Vagina (tissue), 2 donors: ENCODE results near the gene ZNF530. TPM values are rescaled to one million over a fixed set of nuclear protein-coding genes. Genes with fewer than 3 reads are reported as not detected.

Experiments used
- DNase-seq, 2 donors: peaks; one replicate each; pipeline ENCODE4 v3.0.0-alpha.2; 2017; ENCODE audit errors: extremely low spot score in 2 of 2
- H3K27ac ChIP-seq: fragments of 200-600 bp; sonication (generic); one replicate; pipeline ENCODE4 v1.5.1; 2019
- H3K27me3 ChIP-seq: fragments of 200-600 bp; sonication (generic); one replicate; pipeline ENCODE4 v1.5.1; 2019
- H3K36me3 ChIP-seq, 2 donors: fragments of 200-600 bp; sonication (generic); one replicate each; pipeline ENCODE4 v1.5.1; 2017 to 2019
- H3K4me1 ChIP-seq: fragments of 200-600 bp; sonication (generic); one replicate; pipeline ENCODE4 v1.5.1; 2019
- H3K4me3 ChIP-seq, 2 donors: fragments of 200-600 bp; sonication (generic); 1 replicate in 1 of 2; 2 replicates in 1 of 2; pipeline ENCODE4 v1.5.1; 2016 to 2019
- H3K9me3 ChIP-seq: fragments of 200-600 bp; sonication (generic); one replicate; pipeline ENCODE4 v1.5.1; 2019
- CTCF ChIP-seq, 3 experiments: fragments of 450-650 bp in 2 of 3; fragments of 200-600 bp in 1 of 3; sonication (generic) in 1 of 3; IDR thresholded peaks; one replicate each; pipeline ENCODE4 v1.5.1; 2017 to 2019; ENCODE audit warnings: antibody characterized with exemption in 3 of 3, mild to moderate bottlenecking in 2 of 3, moderate library complexity in 2 of 3
- POLR2A ChIP-seq, 2 donors: fragments of 450-650 bp; IDR thresholded peaks; one replicate each; pipeline ENCODE4 v1.6.1; 2017; ENCODE audit warnings: antibody characterized with exemption in 2 of 2, mild to moderate bottlenecking in 2 of 2, moderate library complexity in 2 of 2
- POLR2AphosphoS5 ChIP-seq, 2 donors: sonication (generic); formaldehyde crosslinking; IDR thresholded peaks; one replicate each; pipeline ENCODE4 v1.9.0; 2017; ENCODE audit warnings: antibody characterized with exemption in 2 of 2, mild to moderate bottlenecking in 2 of 2, low read depth in 1 of 2; ENCODE audit not compliant: insufficient read depth in 1 of 2
- intact Hi-C: fragments of 100-400 bp; cut with DNase I; formaldehyde crosslinking; loops from one replicate; pipeline ENCODE4 v1.15.1; 2023
- total RNA-seq: library from RNA; depleted of rRNA; stranded (reverse); fragments of >200 nt; gene quantifications from one replicate; pipeline ENCODE4 v1.2.3, GENCODE V29; 2016

Gene ZNF530
- total RNA-seq, 1 donor from 2014 or later = 0.74 TPM

- Histone ChIP-seq H3K27me3 (no peaks in the 10 kb centered on the region), H3K4me3 (peak overlapping the region; percentile 64 to 66), H3K4me1 (peaks cover 9% of the 10 kb centered on the region), H3K27ac (no peak overlapping the region), H3K36me3 (peaks cover 0 to 21% of the 10 kb centered on the region in 2 donors), H3K9me3 (peaks cover 8% of the 10 kb centered on the region)
- TF ChIP-seq POLR2AphosphoS5 (IDR thresholded peaks at IDR 0.05; ENCODE audit: insufficient read depth in 1 of 2, low read depth in 1 of 2) (no peak), CTCF (IDR thresholded peaks at IDR 0.05) (no peak), POLR2A (IDR thresholded peaks at IDR 0.05) (no peak)
- intact Hi-C loops = no loop called here
- DNase-seq = no peak
Observed at GRCh38 chr19:57599377-57599760, 316 bp upstream of the ZNF530 start.

- Histone ChIP-seq H3K27me3 (no peaks in the 10 kb centered on the region), H3K27ac (no peak overlapping the region), H3K4me1 (no peaks in the 10 kb centered on the region), H3K9me3 (peaks cover 16% of the 10 kb centered on the region), H3K4me3 (no peak overlapping the region), H3K36me3 (peaks cover 0 to 56% of the 10 kb centered on the region in 2 donors)
- intact Hi-C loops = no loop called here
- TF ChIP-seq POLR2AphosphoS5 (IDR thresholded peaks at IDR 0.05; ENCODE audit: insufficient read depth in 1 of 2, low read depth in 1 of 2) = no peak
- TF ChIP-seq POLR2A (IDR thresholded peaks at IDR 0.05) = no peak
- TF ChIP-seq CTCF (IDR thresholded peaks at IDR 0.05) = no peak
- no peak for DNase-seq
Observed at GRCh38 chr19:57606931-57607330, 7.2 kb downstream of the ZNF530 start.

GRCh38 chr19:57611113-57611512, 11.4 kb downstream of the ZNF530 start:
- H3K27me3 ChIP-seq = no peaks in the 10 kb centered on the region
- DNase-seq = no peak
- intact Hi-C loops = no loop called here
- H3K9me3 ChIP-seq = peaks cover 20% of the 10 kb centered on the region
- TF ChIP-seq POLR2A (IDR thresholded peaks at IDR 0.05) (no peak), POLR2AphosphoS5 (IDR thresholded peaks at IDR 0.05; ENCODE audit: insufficient read depth in 1 of 2, low read depth in 1 of 2) (no peak), CTCF (IDR thresholded peaks at IDR 0.05) (no peak)
- H3K36me3 ChIP-seq = peaks cover 0 to 32% of the 10 kb centered on the region in 2 donors
- H3K4me1 ChIP-seq = peaks cover 9% of the 10 kb centered on the region
- H3K27ac ChIP-seq = no peak overlapping the region
- H3K4me3 ChIP-seq = no peak overlapping the region

- Histone ChIP-seq H3K27me3 (no peaks in the 10 kb centered on the region), H3K36me3 (peaks cover 9 to 43% of the 10 kb centered on the region in 2 donors), H3K27ac (peak within 1 kb of the TSS; percentile 69), H3K4me1 (peaks cover 9% of the 10 kb centered on the region), H3K4me3 (peak within 1 kb of the TSS; percentile 85 to 98), H3K9me3 (peaks cover 46% of the 10 kb centered on the region)
- TF ChIP-seq CTCF (IDR thresholded peaks at IDR 0.05) = peak in 2 of 3 experiments; percentile 12 to 25
- TF ChIP-seq POLR2AphosphoS5 (IDR thresholded peaks at IDR 0.05; ENCODE audit: insufficient read depth in 1 of 2, low read depth in 1 of 2) = peak; percentile 63 to 91
- no peak for TF ChIP-seq POLR2A (IDR thresholded peaks at IDR 0.05)
- intact Hi-C loops = no loop called here
- no peak for DNase-seq
Observed at GRCh38 chr19:57613941-57614743, 14.5 kb downstream of the ZNF530 start, which contains the start of gene ZNF134. Gene ZNF134, plus strand, starts transcription at chr19:57614242. Its CDS starts 5,227 bp downstream, at chr19:57619469.

GRCh38 chr19:57615346-57615745, 15.7 kb downstream of the ZNF530 start:
- Histone ChIP-seq H3K4me1 (peaks cover 9% of the 10 kb centered on the region), H3K27me3 (no peaks in the 10 kb centered on the region), H3K4me3 (peak overlapping the region; percentile 85 to 98), H3K36me3 (peaks cover 17 to 55% of the 10 kb centered on the region in 2 donors), H3K27ac (no peak overlapping the region), H3K9me3 (peaks cover 58% of the 10 kb centered on the region)
- no peak for DNase-seq
- intact Hi-C loops = no loop called here
- TF ChIP-seq POLR2AphosphoS5 (IDR thresholded peaks at IDR 0.05; ENCODE audit: insufficient read depth in 1 of 2, low read depth in 1 of 2) (no peak), POLR2A (IDR thresholded peaks at IDR 0.05) (no peak), CTCF (IDR thresholded peaks at IDR 0.05) (no peak)
